Activated CD4-positive, CD25-positive, alpha-beta regulatory T cell (primary cell): ENCODE results near the gene PET100.

Experiments used
- DNase-seq, 4 experiments: peaks; one replicate each; lab custom pipeline; 2025; lab: John Stamatoyannopoulos, UW

Gene PET100

DNA sequence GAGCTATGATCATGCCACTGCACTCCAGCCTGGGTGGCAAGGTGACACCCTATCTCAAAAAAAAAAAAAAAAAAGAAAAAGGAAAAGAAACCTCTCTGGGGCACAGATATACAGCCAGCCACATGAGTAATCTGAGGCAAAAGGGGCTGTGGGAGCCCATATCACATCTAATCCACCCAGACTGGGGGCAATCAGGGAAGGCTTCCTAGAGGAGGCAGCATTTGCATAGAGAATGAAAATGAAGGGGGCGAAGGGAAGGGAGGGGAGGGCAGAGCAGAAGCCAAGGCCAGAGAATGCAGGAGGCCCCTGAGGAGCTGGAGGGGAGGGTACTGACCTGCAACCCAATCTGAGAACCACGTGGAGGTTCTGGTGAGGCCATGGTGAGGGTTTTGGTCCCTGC lies 20.6 kb downstream of the PET100 start:
- no peak for DNase-seq

DNA sequence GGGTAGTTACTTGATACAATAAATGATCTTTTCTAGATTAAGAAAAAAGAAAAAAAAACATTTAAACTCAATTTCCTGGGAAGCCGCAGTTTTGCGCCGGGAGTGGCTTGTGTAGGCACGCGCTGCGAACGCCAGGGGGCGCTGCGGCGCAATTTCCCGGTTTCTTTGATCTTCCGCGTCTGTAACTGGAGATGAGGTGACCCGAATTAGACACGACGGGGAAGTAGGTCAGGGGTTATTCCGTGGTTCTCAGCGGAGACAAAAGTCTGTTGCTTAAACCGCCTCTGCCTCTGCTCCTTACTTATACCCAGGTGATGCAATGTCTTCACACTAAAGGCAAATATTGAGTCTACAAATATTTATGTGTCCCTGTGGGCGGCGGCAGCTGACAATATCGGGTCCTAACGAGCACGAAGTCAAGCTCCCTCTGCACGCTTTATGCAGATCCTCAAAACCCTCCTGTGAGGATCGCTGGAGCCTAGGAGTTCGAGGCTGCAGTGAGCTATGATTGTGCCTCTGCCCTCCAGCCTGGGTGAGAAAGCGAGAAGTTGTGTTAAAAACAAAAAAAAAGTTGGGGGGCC lies 22.6 kb downstream of the PET100 start:
- peak; percentile 59 to 85 (median 70) for DNase-seq

- no peak for DNase-seq
Measured at GRCh38 chr19:7654401-7654800, 24.8 kb downstream of the PET100 start.

DNA sequence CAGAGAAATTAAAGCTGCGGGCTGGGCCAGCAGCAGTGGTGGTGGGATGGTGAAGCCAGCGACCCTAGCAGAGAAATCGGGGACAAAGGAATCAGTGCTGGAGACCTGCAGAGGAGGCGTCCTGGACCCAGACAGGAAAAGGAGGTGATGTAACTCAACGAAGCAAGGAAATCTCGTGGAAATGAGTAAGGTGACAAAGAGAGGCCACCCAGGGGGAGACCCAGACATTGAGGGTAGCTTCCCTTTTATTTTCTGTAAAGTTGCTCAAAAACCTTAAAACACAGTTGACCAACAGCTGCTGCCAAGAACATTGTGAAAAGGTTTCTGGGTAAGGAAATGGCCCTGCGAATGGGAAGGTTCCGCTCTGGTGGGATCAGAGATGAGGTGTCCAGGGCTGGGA lies 26.0 kb downstream of the PET100 start:
- no peak for DNase-seq

DNA sequence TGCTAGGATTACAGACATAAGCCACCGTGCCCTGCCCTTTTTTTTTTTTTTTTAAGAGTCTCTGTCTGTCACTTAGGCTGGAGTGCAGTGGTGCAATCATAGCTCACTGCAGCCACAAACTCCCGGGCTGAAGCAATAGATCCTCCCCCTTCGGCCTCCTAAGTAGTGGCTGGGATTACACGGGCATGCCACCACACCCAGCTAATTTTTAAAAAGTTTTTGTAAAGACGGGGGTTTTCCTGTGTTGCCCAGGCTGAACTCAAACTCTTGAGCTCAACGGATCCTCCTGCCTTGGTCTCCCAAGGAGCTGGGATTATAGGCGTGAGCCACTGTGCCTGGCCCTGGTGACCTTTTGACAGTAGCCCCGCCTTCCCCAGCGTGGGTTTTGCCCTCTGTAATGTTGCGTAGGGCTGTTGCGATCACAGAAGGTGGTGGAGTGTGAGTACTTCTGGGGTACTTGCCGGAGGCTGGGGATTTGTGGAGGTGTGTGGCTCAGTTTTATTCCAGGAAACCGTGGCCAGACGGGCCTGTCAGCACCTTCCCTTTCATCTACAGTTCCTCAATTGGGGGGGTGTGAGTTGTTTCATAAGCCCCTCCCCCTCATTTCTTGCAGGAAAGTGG lies 27.6 kb downstream of the PET100 start:
- DNase-seq = no peak

DNA sequence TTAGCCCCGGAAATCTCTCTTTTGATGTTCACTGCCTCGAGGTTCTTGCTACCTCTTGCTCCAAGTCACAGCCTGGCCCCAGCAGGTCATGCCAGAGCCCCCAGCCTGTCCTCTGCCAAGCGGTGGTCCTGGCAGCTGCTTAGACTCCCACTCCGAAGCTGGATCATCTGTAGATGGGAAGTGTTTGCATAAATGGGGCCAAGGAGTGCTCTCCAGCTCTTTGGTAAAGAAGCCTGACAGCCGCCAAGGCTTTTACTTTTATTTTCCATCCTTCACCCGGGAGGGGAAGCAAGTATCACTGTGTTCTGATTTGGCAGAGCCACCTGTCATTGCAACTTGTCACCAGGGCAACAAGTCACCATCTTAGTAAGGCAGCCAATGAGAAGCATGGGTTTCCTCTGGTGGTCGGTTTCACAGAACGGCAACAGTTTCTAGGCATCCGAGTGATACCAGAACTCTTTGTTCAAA lies 28.7 kb downstream of the PET100 start:
- DNase-seq = no peak

- no peak for DNase-seq
Measured at GRCh38 chr19:7661744-7662538, 32.3 kb downstream of the PET100 start.

- DNase-seq = no peak
Measured at GRCh38 chr19:7662657-7663056, 33.1 kb downstream of the PET100 start.

- DNase-seq = no peak
Measured at GRCh38 chr19:7663706-7664105, 34.1 kb downstream of the PET100 start.

DNA sequence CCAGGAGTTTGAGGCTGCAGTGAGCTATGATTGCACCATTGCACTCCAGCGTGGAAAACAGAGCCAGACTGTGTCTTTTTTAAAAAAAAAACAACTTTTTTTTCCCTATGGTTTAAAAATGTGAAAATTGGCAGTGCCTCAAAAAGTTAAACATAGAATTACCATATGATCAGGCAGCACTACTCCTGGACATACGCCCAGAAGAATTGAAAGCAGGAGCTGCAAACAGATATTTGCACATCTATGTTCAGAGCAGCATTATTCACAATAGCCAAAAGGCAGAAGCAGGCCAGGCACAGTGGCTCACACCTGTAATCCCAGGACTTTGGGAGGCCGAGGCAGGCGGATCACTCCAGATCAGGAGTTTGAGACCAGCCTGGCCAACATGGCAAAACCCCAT lies 35.5 kb downstream of the PET100 start:
- DNase-seq = no peak

DNA sequence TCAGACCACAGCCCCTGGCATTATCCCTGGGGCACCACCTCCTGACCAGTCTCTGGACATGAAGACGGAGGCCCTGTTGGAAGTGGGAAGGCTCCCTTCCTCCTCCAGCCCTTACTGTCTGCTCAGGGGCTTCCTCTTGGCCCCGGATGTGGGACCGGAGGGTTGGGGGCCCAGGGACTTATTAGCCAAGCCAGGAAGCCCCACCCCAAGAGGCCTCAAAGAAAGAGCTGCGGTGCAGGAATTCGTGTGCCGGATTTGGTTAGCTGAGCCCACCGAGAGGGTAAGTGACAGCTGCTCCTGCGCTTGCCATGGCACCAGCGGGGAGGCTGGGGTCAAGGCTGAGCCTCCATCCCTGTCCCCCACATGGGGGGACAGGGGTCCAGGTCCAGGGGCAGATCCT lies 39.2 kb downstream of the PET100 start, which contains the start of gene RETN:
RETN (plus strand) TSS at position 208 of the 400 bp plus-strand sequence. CDS start 278 bp downstream, outside the sequence.
- DNase-seq = no peak

GRCh38 chr19:7669641-7670040 lies 40.0 kb downstream of the PET100 start:
- DNase-seq = no peak

GRCh38 chr19:7670150-7670783 lies 40.7 kb downstream of the PET100 start:
- DNase-seq = no peak

DNA sequence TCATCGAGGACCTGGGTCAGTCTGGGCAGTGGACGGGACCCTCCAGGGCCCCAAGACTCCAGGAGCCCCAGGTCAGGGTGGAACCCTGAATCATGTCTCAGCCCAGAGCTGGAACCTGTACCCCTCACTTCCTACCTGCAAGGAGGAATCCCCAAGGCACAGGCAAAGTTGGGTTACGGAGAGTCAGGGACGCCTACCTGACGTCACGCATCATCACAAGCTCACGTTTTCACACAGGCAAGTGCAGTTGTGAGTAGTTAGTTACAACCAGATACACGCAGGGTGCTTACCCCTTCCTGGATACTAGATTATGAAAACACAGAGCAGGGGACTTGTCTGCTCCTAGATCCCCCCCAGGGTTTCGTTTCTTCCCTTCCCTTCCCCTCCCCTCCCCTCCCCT lies 41.2 kb downstream of the PET100 start:
- DNase-seq = no peak

DNA sequence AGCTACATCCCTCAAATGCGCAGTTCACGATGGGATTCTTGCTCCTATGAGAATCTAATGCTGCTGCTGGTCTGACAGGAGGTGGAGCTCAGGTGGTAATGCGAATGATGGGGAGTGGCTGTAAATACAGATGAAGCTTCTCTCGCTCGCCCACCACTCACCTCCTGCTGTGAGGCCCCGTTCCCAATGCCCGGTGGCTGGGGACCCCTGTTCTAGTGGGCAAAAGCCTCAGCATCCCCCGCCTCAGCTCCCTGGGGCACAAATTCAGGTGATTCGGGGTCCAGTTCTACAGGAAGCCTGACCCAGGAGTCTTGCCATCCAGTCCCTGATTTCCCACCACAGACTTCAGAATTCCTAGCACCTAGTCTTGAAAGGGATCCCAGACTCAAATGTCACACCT lies 42.9 kb downstream of the PET100 start:
- no peak for DNase-seq

GRCh38 chr19:7674010-7675005 lies 44.7 kb downstream of the PET100 start:
- no peak for DNase-seq

DNA sequence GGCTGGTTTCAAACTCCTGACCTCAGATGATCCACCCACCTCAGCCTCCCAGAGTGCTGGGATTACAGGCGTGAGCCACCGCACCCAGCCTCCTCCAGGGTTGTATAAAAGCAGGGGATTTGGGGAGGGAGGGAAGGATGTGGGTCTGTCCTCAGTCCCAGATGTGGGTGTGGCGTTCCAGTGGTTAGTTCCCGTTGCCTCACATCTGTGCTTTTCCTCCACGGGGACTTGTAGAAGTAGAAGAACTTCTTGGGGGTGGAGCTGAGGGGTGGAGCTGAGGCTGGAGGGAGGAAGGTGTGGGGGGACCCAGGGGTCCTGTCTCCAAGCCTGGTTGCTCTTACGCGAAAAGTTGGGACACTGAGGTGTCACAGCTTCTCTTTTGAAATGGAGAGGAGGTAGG lies 46.8 kb downstream of the PET100 start:
- no peak for DNase-seq

- no peak for DNase-seq
Measured at GRCh38 chr19:7676854-7677253, 47.3 kb downstream of the PET100 start, which contains the start of gene MCEMP1. Gene MCEMP1 (plus strand): TSS chr19:7677090. CDS start chr19:7677121, 31 bp downstream.

- no peak for DNase-seq
Measured at GRCh38 chr19:7677669-7678311, 48.2 kb downstream of the PET100 start.

GRCh38 chr19:7678971-7679751 lies 49.6 kb downstream of the PET100 start:
- DNase-seq = peak; percentile 33 to 45 (median 41)
